OCI-LY7 (cell line): Measurements from ENCODE around the gene CNGA1. TPM values are rescaled to one million over a fixed set of nuclear protein-coding genes. Genes with fewer than 3 reads are reported as not detected.

Experiments
- BruUV-seq: library from RNA; stranded (reverse); fragments of 400-500 nt; replicated peaks from 2 replicates; lab custom pipeline; 2021; lab: Mats Ljungman, UMichigan
- CTCF ChIA-PET: fragments of 300-600 bp; sonication (Branson Sonifier 250); formaldehyde crosslinking; loops from one replicate; lab custom pipeline; 2022; ENCODE audit warnings: antibody characterized with exemption; ENCODE audit not compliant: unreplicated experiment; lab: Charles Lee
- POLR2A ChIA-PET: fragments of 300-600 bp; sonication (Branson Sonifier 250); formaldehyde crosslinking; loops from one replicate; lab custom pipeline; 2022; ENCODE audit warnings: antibody characterized with exemption; lab: Charles Lee
- DNase-seq: peaks from one replicate; pipeline ENCODE4 v3.0.0-alpha.2; 2015; ENCODE audit warnings: low spot score
- H2AFZ ChIP-seq: fragments of 200-600 bp; sonication (generic), shearing (Covaris generic); 2 replicates; pipeline ENCODE4 v1.6.1; 2014; ENCODE audit warnings: mild to moderate bottlenecking, antibody characterized with exemption, low read length, moderate library complexity
- H3K27ac ChIP-seq: fragments of 200-600 bp; sonication (generic); 2 replicates; pipeline ENCODE4 v1.5.1; 2014; ENCODE audit warnings: mixed run types, low read depth, mild to moderate bottlenecking, moderate library complexity, low read length, inconsistent platforms; ENCODE audit not compliant: poor library complexity, severe bottlenecking
- H3K36me3 ChIP-seq: fragments of 200-600 bp; sonication (generic); 2 replicates; pipeline ENCODE4 v1.6.1; 2014; ENCODE audit warnings: mild to moderate bottlenecking, antibody characterized with exemption, low read length, moderate library complexity, mixed read lengths; ENCODE audit not compliant: insufficient read depth
- H3K4me1 ChIP-seq: fragments of 200-600 bp; sonication (generic); 2 replicates; pipeline ENCODE4 v1.5.1; 2014; ENCODE audit warnings: mild to moderate bottlenecking, low read length; ENCODE audit not compliant: insufficient read depth, poor library complexity, severe bottlenecking
- H3K4me2 ChIP-seq: fragments of 200-600 bp; sonication (generic); 2 replicates; pipeline ENCODE4 v1.6.1; 2014; ENCODE audit warnings: mild to moderate bottlenecking, low read length
- H3K4me3 ChIP-seq: fragments of 200-600 bp; sonication (generic); 2 replicates; pipeline ENCODE4 v1.5.1; 2014; ENCODE audit warnings: mild to moderate bottlenecking, low read depth, low read length; ENCODE audit not compliant: poor library complexity, severe bottlenecking
- H3K79me2 ChIP-seq: fragments of 200-600 bp; sonication (generic); 2 replicates; pipeline ENCODE4 v1.6.1; 2016; ENCODE audit warnings: low read depth, mild to moderate bottlenecking, low read length, moderate library complexity, mixed read lengths; ENCODE audit not compliant: insufficient read depth
- H3K9me2 ChIP-seq: fragments of 200-600 bp; sonication (generic); 2 replicates; pipeline ENCODE4 v1.6.1; 2016; ENCODE audit warnings: mild to moderate bottlenecking, low read length, mixed read lengths; ENCODE audit not compliant: insufficient read depth
- H3K9me3 ChIP-seq: fragments of 200-600 bp; sonication (generic); 2 replicates; pipeline ENCODE4 v1.6.1; 2014; ENCODE audit warnings: mild to moderate bottlenecking, mixed run types, low read length, mixed read lengths
- H4K20me1 ChIP-seq: fragments of 200-600 bp; sonication (generic); 2 replicates; pipeline ENCODE4 v1.6.1; 2014; ENCODE audit warnings: mild to moderate bottlenecking, antibody characterized with exemption, low read length, moderate library complexity, mixed read lengths; ENCODE audit not compliant: insufficient read depth
- CTCF ChIP-seq: fragments of 200-600 bp; sonication (generic); conservative IDR thresholded peaks from 2 replicates; pipeline ENCODE4 v1.5.1; 2014; ENCODE audit warnings: mild to moderate bottlenecking, antibody characterized with exemption, low read length, moderate library complexity, mixed read lengths
- EZH2phosphoT487 ChIP-seq: fragments of 200-600 bp; sonication (generic); IDR thresholded peaks from 2 replicates; pipeline ENCODE4 v1.6.1; 2018; ENCODE audit warnings: low read depth, borderline replicate concordance, mild to moderate bottlenecking, mixed run types, antibody characterized with exemption, low read length, moderate library complexity, mixed read lengths
- intact Hi-C: fragments of 100-400 bp; cut with micrococcal nuclease; formaldehyde crosslinking; loops from one replicate; pipeline ENCODE4 v1.10.0; 2022; ENCODE audit not compliant: unreplicated experiment
- total RNA-seq, 2 experiments: library from RNA; depleted of rRNA in 1 of 2; stranded (reverse); fragments of >200 nt in 1 of 2; shearing (Covaris generic) in 1 of 2; gene quantifications; 2 replicates each; pipeline ENCODE4 v1.2.3, GENCODE V29; 2014 to 2022

Gene CNGA1
- total RNA-seq, 2 experiments from 2014 or later: not detected

- Histone ChIP-seq H2AFZ (no peak overlapping the region), H4K20me1 (no peaks in the 10 kb centered on the region), H3K79me2 (no peaks in the 10 kb centered on the region), H3K27ac (no peak overlapping the region), H3K9me2 (no peaks in the 10 kb centered on the region), H3K4me2 (no peak overlapping the region), H3K4me1 (no peaks in the 10 kb centered on the region), H3K36me3 (no peaks in the 10 kb centered on the region), H3K4me3 (no peak overlapping the region), H3K9me3 (no peaks in the 10 kb centered on the region; the same call in 1 of the 2 replicates)
- intact Hi-C loops: no loop called here
- DNase-seq: no peak
- no TSS peak for BruUV-seq
- TF ChIP-seq EZH2phosphoT487 (no peak), CTCF (no peak)
- ChIA-PET CTCF (no interaction called here), POLR2A (no interaction called here)
Measured at GRCh38 chr4:47990145-47990544, 26.3 kb downstream of the CNGA1 start.

- Histone ChIP-seq H3K36me3 (no peaks in the 10 kb centered on the region), H2AFZ (no peak overlapping the region), H3K4me1 (no peaks in the 10 kb centered on the region), H3K27ac (no peak overlapping the region), H3K4me2 (no peak overlapping the region), H3K4me3 (no peak overlapping the region), H3K9me3 (no peaks in the 10 kb centered on the region), H4K20me1 (no peaks in the 10 kb centered on the region), H3K79me2 (no peaks in the 10 kb centered on the region), H3K9me2 (no peaks in the 10 kb centered on the region)
- POLR2A ChIA-PET: interaction anchor here (0.6 to 0.9 kb wide), 3 partner anchors 15 to 911 kb away, joined by 3 to 4 read pairs (median 3); no protein-coding TSS in a partner anchor
- no TSS peak for BruUV-seq
- CTCF ChIA-PET: no interaction called here
- DNase-seq: no peak
- intact Hi-C loops: no loop called here
- TF ChIP-seq CTCF: no peak
- no peak for TF ChIP-seq EZH2phosphoT487
Measured at GRCh38 chr4:47974566-47974965, 41.9 kb downstream of the CNGA1 start.

- no peaks in the 10 kb centered on the region for H3K4me1 ChIP-seq
- no peak for TF ChIP-seq EZH2phosphoT487
- no peaks in the 10 kb centered on the region for H3K79me2 ChIP-seq
- H3K36me3 ChIP-seq: no peaks in the 10 kb centered on the region
- ChIA-PET POLR2A (no interaction called here), CTCF (no interaction called here)
- no peak for DNase-seq
- H3K9me3 ChIP-seq: no peaks in the 10 kb centered on the region
- H3K27ac ChIP-seq: no peak overlapping the region
- no peaks in the 10 kb centered on the region for H3K9me2 ChIP-seq
- H3K4me2 ChIP-seq: no peak overlapping the region
- BruUV-seq: no TSS peak
- no peaks in the 10 kb centered on the region for H4K20me1 ChIP-seq
- H2AFZ ChIP-seq: no peak overlapping the region
- H3K4me3 ChIP-seq: no peak overlapping the region
- intact Hi-C loops: no loop called here
Measured at GRCh38 chr4:47972721-47973120, 43.8 kb downstream of the CNGA1 start.
